ENCODE data around the gene SLC31A2. TPM values are rescaled to one million over a fixed set of nuclear protein-coding genes. Genes with fewer than 3 reads are reported as not detected.
"Not testable (repeated sequence)": the region's sequence is repeated elsewhere in the genome, so short reads cannot be mapped to it uniquely, and the experiment has no call there.

SLC31A2 gene
- polyA plus RNA-seq, 3 donors, result 82.9 to 247 (median 188) TPM

GRCh38 chr9:113112706-113113510, 37.9 kb upstream of the SLC31A2 start:
- Histone ChIP-seq H3K4me2 (replicated peaks; ENCODE audit: extremely low read depth, low read length, poor library complexity, severe bottlenecking) (peak overlapping the region; percentile 44), H3K4me1 (ENCODE audit: control insufficient read depth in 1 of 2, insufficient read depth in 2 of 2, low read length in 2 of 2) (peaks cover 12% of the 10 kb centered on the region in 2 donors)
- H3K27me3 ChIP-seq (ENCODE audit: control insufficient read depth in 2 of 2, insufficient read depth in 2 of 2, low read length in 2 of 2); H4K20me1 ChIP-seq (ENCODE audit: insufficient read depth, low read length); H2AFZ ChIP-seq (ENCODE audit: insufficient read depth, low read depth, low read length, poor library complexity, severe bottlenecking); H3K4me3 ChIP-seq (replicated peaks in 1 of 3; ENCODE audit: low read depth in 2 of 3, low read length in 3 of 3); H3K36me3 ChIP-seq (replicated peaks in 1 of 2; ENCODE audit: control insufficient read depth in 1 of 2, insufficient read depth in 2 of 2, low read length in 2 of 2); H3K4me1 Mint-ChIP-seq; H3K36me3 Mint-ChIP-seq; H3K9me3 ChIP-seq (replicated peaks in 1 of 2; ENCODE audit: control insufficient read depth in 1 of 2, insufficient read depth in 1 of 2, low read length in 2 of 2); H3K9me3 Mint-ChIP-seq; H3K27ac ChIP-seq (ENCODE audit: low read depth in 1 of 2, low read length in 2 of 2); intact Hi-C loops (cut with micrococcal nuclease); H3K79me2 ChIP-seq (ENCODE audit: insufficient read depth, low read length); H3K27me3 Mint-ChIP-seq (ENCODE audit: low read depth in 3 of 3); H3K9ac ChIP-seq (ENCODE audit: insufficient read depth, low read length, poor library complexity, severe bottlenecking): not testable (repeated sequence)
- no CpG with 5 or more reads among the region's 54 CpGs for WGBS (ENCODE audit: insufficient coverage)
- peak overlapping the region; percentile 36 to 93 (median 77) for H3K27ac Mint-ChIP-seq
- DNase-seq, result peak in 1 of 3 donors; percentile 30
- H3K4me3 Mint-ChIP-seq, result peak overlapping the region in 1 of 2 donors; percentile 14
- peak; percentile 51 for TF ChIP-seq CTCF (IDR thresholded peaks at IDR 0.05)

DNA sequence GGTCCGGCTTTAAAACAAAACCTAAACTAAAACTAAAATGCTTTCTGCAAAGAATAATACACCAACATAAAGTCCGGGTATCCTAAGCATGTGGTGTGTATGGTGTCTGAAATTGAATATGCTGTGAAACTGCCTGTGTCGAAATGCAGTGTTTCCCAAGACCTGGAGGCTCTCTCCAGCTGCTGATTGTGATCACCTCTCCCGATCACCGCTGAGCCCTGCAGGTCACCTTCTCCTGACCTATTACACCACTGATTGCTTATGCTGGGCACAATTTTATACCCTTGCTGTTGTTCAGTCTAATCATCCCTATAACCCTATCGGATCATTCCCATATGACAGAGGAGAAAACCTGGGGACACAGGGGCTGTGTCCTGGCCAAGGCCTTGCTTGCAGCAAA, 32.0 kb upstream of the SLC31A2 start:
- H3K4me1 ChIP-seq (ENCODE audit: control insufficient read depth in 1 of 2, insufficient read depth in 2 of 2, low read length in 2 of 2); H3K4me3 ChIP-seq (replicated peaks in 1 of 3; ENCODE audit: low read depth in 2 of 3, low read length in 3 of 3); H4K20me1 ChIP-seq (ENCODE audit: insufficient read depth, low read length); H3K27ac Mint-ChIP-seq; H3K9me3 Mint-ChIP-seq; H3K36me3 Mint-ChIP-seq; H3K4me2 ChIP-seq (replicated peaks; ENCODE audit: extremely low read depth, low read length, poor library complexity, severe bottlenecking); H3K4me3 Mint-ChIP-seq; H3K36me3 ChIP-seq (replicated peaks in 1 of 2; ENCODE audit: control insufficient read depth in 1 of 2, insufficient read depth in 2 of 2, low read length in 2 of 2); H3K4me1 Mint-ChIP-seq; H3K9ac ChIP-seq (ENCODE audit: insufficient read depth, low read length, poor library complexity, severe bottlenecking); intact Hi-C loops (cut with micrococcal nuclease); DNase-seq; H3K27me3 ChIP-seq (ENCODE audit: control insufficient read depth in 2 of 2, insufficient read depth in 2 of 2, low read length in 2 of 2); H2AFZ ChIP-seq (ENCODE audit: insufficient read depth, low read depth, low read length, poor library complexity, severe bottlenecking); H3K27ac ChIP-seq (ENCODE audit: low read depth in 1 of 2, low read length in 2 of 2); H3K79me2 ChIP-seq (ENCODE audit: insufficient read depth, low read length); H3K27me3 Mint-ChIP-seq (ENCODE audit: low read depth in 3 of 3); H3K9me3 ChIP-seq (replicated peaks in 1 of 2; ENCODE audit: control insufficient read depth in 1 of 2, insufficient read depth in 1 of 2, low read length in 2 of 2): not testable (repeated sequence)
- WGBS (ENCODE audit: insufficient coverage), result no CpG with 5 or more reads among the region's 6 CpGs

All from CD14-positive monocyte (primary cell).